NCI-H524 (cell line): ENCODE data around the gene LAS1L.
"Not testable (repeated sequence)": the region's sequence is repeated elsewhere in the genome, so short reads cannot be mapped to it uniquely, and the experiment has no call there.

Experiments
- DNase-seq, 2 experiments: peaks; one replicate each; lab custom pipeline; 2025; lab: John Stamatoyannopoulos, UW

Gene LAS1L

DNA sequence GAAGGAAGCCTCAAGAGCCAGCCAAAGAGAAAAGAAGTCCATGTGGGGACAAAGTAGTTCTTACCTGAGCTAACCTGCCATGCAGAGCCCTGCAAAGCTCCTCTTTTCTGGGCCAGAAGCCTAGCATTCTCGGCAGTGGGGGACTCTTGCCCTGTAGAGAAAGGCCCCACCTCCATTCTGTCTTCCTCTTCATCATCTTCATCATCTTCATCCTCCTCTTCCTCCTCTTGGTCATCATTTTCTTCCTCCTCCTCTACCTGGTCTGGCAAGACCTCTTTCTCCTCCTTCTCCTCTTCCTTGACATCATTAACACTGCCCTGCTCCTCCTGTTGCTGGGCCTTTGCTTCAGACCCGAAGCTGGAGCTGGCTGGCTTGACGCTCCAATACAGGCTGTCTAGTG is 16.7 kb downstream of the LAS1L start:
- DNase-seq: no peak

DNA sequence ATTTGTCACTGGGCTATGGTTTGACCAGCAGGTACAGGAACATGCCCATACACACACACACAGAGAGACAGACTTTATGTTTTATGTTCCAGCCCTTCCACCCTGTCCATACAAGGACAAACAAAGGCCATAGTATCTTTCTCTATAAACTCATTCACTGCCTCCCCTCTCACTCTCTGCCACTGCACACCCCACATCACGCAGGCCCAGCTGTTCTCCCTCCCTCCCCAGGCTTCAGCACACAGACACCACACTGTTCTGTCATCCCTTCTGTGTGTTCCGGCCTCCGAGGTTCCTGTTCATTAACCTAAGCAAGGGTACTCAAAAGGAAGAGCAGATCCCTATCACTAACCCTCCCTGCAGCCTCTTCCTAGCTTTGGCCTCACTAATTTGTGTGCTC is 17.8 kb downstream of the LAS1L start:
- no peak for DNase-seq

DNA sequence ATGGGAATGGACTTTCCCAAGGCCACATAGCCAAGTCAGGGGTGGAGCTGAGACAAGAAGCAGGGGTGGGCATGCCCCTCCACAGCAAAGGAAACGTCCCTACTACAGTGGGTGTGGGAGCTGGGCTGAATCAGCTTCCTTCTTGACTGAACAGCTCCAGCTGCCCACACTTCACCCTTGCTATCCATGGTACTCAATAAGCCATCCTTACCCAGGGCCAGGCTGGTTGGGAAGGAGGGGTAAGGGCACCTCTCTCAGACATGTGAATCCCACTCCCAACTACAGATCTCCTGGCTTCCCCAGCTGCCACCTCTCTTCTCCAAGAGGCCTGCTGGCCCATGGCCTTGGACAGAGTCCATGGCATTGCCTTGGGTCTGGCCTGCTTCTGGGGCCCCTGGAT is 21.0 kb downstream of the LAS1L start:
- DNase-seq: no peak

DNA sequence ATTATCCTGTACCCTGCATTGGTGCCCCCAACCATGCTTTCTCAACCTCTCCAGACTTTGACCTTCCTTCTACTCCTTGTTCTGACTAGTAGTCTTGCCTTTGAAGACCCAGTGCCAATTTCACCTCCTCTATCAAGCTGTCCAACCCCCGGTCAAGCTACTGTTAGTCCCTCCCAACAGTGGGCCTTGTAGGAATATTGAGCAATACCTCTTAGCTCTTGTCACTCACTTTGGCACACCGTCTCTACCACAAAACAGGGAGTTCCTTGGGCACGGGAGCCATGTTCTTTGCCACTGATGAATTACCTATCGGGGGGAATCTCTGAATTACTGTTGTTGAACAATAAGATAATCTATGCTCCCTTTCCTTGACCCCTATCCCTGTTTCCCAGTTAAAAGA is 25.2 kb downstream of the LAS1L start:
- DNase-seq: no peak

DNA sequence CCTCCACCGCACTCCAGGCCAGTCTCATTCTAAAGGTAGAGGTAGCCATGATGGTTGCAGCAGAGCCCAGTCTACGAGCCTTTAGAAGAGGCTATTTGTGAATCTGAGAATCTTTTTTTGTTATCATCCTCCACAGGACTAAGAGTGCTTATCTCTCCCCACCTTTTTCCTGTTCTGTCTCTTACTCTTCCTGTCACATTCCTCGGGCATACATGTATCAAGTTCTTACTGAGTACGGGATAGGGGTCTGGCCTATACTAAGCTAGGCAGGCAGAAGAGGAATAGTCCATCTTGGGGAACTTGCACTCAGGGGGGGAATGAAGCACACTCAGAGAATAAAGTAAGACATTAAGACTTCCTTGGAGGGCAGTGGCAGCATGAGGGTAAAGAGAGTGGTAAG is 25.7 kb downstream of the LAS1L start:
- DNase-seq: no peak

DNA sequence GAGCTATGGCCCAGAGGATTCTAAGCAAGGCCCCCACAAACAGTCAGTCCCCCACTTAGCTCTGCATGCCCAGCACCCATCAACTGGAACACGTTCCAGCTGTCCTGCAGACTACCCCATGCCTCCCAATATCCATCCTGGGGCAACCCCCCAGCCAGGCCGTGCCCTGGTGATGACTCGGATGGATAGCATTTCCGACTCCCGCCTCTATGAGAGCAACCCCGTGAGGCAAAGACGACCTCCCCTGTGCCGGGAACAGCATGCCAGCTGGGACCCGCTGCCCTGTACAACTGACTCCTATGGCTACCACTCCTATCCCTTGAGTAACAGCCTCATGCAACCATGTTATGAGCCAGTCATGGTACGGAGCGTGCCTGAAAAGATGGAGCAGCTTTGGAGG is 32.0 kb downstream of the LAS1L start:
- no peak for DNase-seq

DNA sequence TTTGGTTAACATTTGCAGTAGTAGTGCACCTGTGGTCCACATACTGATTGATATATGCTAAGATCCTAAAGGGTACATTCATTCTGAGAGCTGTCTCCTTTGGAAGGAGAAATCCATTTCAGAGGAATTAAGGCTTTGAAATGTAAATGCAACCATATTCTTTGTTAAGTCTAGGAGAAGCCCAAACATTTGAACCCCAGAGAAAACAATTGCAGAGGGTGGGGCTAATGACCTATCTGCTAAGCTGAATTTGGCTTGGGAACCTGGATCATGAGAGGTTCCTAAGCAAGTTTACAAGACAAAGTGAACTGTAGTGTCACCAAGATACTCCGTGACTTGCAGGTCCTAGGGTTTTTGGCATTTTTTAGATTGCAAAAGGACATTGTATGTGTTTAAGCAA is 41.2 kb downstream of the LAS1L start:
- DNase-seq: no peak

DNA sequence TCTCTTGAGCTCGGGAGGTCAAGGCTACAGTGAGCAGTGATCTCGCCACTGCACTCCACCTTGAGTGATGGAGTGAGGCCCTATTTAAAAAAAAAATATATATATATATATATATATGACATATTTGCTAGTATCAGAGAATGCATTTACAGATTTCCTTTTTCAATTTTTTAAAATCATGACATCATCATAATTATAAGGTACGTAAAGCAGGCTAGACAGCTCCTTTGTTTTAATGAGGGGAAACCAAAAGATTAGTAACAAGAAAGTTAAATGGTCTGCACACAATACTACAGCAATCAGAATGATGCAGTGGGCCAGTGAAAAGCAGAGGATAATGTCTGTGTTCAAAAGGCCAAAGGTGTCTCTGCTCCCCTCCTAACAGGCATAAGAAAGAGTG is 43.0 kb downstream of the LAS1L start:
- DNase-seq: no peak

DNA sequence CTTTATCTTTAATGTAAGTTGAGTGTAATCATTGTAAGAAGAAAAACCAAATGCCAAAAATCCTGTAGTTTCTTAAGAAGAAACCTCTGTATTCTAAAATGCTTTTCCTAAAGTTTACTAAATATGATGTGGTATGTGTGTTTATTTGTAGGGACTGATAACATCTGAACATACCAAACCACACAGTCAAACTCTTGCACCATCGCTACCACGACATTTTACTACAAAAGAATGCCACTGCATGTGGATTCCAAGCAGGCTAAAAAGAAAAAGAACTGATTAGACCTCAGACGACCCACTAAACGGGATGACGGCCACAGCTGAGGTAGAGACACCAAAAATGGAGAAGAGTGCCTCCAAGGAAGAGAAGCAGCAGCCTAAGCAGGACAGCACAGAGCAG is 46.1 kb downstream of the LAS1L start:
- no peak for DNase-seq

DNA sequence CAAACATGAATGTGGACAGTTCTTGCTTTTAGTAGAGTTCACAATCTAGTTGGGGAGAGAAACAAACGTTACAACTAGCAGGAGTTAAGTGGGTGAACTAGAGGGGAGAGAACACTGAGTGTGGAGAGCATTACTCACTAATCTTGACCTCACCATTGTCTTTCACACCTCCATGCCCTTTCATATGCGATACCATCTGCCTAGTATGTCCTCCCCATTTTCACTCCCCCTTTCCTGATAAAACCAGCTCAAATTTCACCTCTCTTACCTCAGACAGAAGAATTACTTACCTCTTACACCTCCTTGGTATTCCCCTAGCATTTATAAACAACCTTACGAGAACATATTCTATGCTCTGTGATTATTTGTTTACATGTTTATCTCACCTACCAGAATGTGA is 53.6 kb downstream of the LAS1L start:
- no peak for DNase-seq

DNA sequence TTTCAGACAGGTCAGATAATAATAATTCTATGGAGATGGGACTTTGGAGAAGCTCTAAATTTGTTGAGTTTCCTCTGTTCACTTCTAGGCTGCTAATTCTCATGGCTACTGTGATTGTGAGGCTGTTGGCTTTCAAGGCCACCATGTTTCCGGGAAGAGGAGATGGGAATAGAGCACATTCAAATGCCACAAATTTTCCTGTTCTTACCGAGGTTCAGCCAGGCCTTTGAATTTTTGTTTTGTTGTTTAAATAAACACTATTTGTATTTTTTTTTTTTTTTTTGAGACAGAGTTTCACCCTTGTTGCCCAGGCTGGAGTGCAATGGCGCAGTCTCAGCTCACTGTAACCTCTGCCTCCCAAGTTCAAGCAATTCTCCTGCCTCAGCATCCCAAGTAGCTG is 55.5 kb downstream of the LAS1L start:
- DNase-seq: not testable (repeated sequence)

DNA sequence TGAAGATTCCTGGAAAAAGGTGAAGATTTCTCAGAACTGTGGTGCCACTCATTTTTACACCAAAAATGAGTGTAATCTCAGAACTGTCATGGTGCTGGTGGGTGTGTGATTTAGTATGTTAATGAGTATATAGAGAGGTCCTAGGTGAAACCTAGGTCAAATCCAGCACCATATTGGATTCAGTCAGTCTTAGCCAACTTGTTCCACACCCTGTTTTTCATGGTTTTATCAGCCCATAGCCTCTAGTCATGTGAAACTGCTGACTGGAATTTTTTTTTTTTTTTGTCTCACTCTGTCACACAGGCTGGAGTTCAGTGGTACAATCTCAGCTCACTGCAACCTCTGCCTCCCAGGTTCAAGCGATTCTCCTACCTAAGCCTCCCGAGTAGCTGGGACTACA is 58.0 kb downstream of the LAS1L start:
- DNase-seq: no peak

DNA sequence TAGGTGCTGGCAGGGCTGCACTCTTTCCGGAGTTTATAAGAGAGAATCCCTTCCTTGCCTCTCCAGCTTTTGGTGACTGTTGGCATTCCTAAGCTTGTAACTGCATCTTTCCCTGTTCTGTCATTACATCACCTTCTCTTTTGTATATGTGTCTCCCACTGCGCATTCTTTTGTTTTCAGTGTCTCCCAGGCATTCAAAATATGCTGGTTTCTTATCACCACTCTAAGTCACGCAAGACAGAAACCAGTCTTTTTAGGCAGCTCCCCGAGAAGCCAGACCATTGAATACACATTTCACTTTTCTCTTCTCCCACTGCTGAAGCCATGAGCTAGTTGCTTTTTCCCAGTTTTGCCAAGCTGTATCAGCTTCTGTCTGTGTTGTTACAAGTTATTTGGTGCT is 71.0 kb downstream of the LAS1L start:
- DNase-seq: no peak
